HG02798 (cell line): ENCODE measurements around the gene HACD3.
"Not testable (repeated sequence)": the region's sequence is repeated elsewhere in the genome, so short reads cannot be mapped to it uniquely, and the experiment has no call there.

Experiments
- ATAC-seq: cut with Tn5 transposase; IDR thresholded peaks from one replicate; pipeline ENCODE4 v1.9.1; 2021; ENCODE audit warnings: mild to moderate bottlenecking; ENCODE audit not compliant: unreplicated experiment, poor library complexity

Gene HACD3

GRCh38 chr15:65541231-65541820 is 11.1 kb downstream of the HACD3 start:
- ATAC-seq, result no peak

GRCh38 chr15:65547841-65548240 is 17.6 kb downstream of the HACD3 start:
- ATAC-seq, result no peak

GRCh38 chr15:65549288-65549687 is 19.0 kb downstream of the HACD3 start:
- not testable (repeated sequence) for ATAC-seq

GRCh38 chr15:65550681-65551098 is 20.4 kb downstream of the HACD3 start:
- ATAC-seq, result no peak

- no peak for ATAC-seq
Observed at GRCh38 chr15:65551183-65551582, 20.9 kb downstream of the HACD3 start.

- ATAC-seq, result not testable (repeated sequence)
Observed at GRCh38 chr15:65552851-65553250, 22.6 kb downstream of the HACD3 start.

GRCh38 chr15:65553691-65554090 is 23.4 kb downstream of the HACD3 start:
- ATAC-seq, result no peak

- no peak for ATAC-seq
Observed at GRCh38 chr15:65556622-65557021, 26.4 kb downstream of the HACD3 start.

GRCh38 chr15:65558336-65558735 is 28.1 kb downstream of the HACD3 start:
- no peak for ATAC-seq

GRCh38 chr15:65558997-65559760 is 28.9 kb downstream of the HACD3 start:
- no peak for ATAC-seq

GRCh38 chr15:65559941-65560340 is 29.7 kb downstream of the HACD3 start:
- ATAC-seq, result no peak

GRCh38 chr15:65561934-65562333 is 31.7 kb downstream of the HACD3 start:
- ATAC-seq, result no peak

- ATAC-seq, result no peak
Observed at GRCh38 chr15:65569728-65570127, 39.5 kb downstream of the HACD3 start.

GRCh38 chr15:65571971-65572370 is 41.7 kb downstream of the HACD3 start:
- ATAC-seq, result no peak

- no peak for ATAC-seq
Observed at GRCh38 chr15:65576664-65577063, 46.4 kb downstream of the HACD3 start.

GRCh38 chr15:65577129-65577996 is 47.1 kb downstream of the HACD3 start:
- ATAC-seq, result no peak

GRCh38 chr15:65578904-65579728 is 48.9 kb downstream of the HACD3 start:
- ATAC-seq, result no peak

GRCh38 chr15:65579762-65580161 is 49.5 kb downstream of the HACD3 start:
- no peak for ATAC-seq

GRCh38 chr15:65580287-65580686 is 50.0 kb downstream of the HACD3 start:
- ATAC-seq, result no peak

GRCh38 chr15:65583701-65584100 is 53.4 kb downstream of the HACD3 start:
- ATAC-seq, result no peak
